Testis (tissue), 2 donors: ENCODE results near the gene MTR.

ENCODE experiments used
- POLR2A ChIP-seq: fragments of 450-650 bp; IDR thresholded peaks from one replicate; pipeline ENCODE4 v1.6.1; 2017; ENCODE audit warnings: antibody characterized with exemption, mild to moderate bottlenecking, moderate library complexity
- TF ChIP-seq, protein P1 (sequence below), 3 experiments: fragments of 450-650 bp in 2 of 3; fragments of 200-600 bp in 1 of 3; sonication (generic) in 1 of 3; IDR thresholded peaks; one replicate each; pipeline ENCODE4 v1.5.1; 2016 to 2019; ENCODE audit warnings: antibody characterized with exemption in 3 of 3, mild to moderate bottlenecking in 2 of 3, moderate library complexity in 1 of 3

DNA sequence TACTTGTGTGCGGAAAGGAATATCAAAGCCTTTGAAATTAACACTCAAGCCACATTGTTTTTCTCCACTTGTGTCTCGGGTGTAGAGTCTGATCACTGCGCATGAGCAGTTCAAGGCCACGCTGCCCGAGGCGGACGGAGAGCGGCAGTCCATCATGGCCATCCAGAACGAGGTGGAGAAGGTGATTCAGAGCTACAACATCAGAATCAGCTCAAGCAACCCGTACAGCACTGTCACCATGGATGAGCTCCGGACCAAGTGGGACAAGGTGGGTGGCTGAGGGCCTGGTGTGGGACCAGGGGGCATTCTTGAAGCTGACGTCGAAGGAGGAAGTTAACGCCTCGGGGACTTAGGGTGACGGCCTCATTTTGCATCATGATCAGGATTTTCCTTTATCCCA, 43.7 kb upstream of the MTR start:
- TF ChIP-seq POLR2A = no peak
- TF ChIP-seq, protein P1, sequence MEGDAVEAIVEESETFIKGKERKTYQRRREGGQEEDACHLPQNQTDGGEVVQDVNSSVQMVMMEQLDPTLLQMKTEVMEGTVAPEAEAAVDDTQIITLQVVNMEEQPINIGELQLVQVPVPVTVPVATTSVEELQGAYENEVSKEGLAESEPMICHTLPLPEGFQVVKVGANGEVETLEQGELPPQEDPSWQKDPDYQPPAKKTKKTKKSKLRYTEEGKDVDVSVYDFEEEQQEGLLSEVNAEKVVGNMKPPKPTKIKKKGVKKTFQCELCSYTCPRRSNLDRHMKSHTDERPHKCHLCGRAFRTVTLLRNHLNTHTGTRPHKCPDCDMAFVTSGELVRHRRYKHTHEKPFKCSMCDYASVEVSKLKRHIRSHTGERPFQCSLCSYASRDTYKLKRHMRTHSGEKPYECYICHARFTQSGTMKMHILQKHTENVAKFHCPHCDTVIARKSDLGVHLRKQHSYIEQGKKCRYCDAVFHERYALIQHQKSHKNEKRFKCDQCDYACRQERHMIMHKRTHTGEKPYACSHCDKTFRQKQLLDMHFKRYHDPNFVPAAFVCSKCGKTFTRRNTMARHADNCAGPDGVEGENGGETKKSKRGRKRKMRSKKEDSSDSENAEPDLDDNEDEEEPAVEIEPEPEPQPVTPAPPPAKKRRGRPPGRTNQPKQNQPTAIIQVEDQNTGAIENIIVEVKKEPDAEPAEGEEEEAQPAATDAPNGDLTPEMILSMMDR (IDR thresholded peaks at IDR 0.05) = no peak
